B cell (primary cell): ENCODE results near the gene PIH1D1.

Source experiments
- EZH2 ChIP-seq: IDR thresholded peaks from 2 replicates; pipeline ENCODE4 v1.6.1; 2012; ENCODE audit warnings: borderline replicate concordance, low read depth, mild to moderate bottlenecking, moderate library complexity, low read length; ENCODE audit not compliant: insufficient read depth, poor library complexity, severe bottlenecking
- TF ChIP-seq, protein P1 (sequence below): fragments of 200-600 bp; IDR thresholded peaks from one replicate; pipeline ENCODE4 v1.8.0; 2022; ENCODE audit warnings: antibody characterized with exemption, mild to moderate bottlenecking

DNA sequence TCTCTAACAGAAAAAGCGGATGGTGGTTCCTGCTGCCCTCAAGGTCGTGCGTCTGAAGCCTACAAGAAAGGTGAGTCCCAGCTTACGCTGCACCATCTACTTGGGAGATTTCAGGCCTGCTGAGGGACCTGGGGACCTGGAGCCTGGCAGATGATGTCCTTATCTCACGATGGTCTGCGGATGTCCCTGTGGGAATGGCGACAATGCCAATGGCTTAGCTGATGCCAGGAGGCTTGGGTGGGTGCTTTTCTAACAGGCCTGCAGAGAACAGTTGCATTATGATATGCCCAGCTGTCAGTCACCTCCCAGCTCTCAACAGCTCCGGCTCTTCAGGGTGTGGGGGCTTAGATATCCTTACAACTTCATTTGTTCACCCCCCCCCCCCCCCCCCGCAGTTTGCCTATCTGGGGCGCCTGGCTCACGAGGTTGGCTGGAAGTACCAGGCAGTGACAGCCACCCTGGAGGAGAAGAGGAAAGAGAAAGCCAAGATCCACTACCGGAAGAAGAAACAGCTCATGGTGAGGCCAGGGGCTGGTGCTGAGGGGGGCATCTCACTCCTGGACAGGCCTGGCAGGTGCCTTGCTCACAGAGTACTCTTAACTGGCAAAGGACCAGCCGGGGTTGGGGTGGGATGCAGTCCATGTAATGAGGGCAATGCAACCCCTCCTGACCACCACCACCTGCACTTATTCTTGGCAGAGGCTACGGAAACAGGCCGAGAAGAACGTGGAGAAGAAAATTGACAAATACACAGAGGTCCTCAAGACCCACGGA lies 39.6 kb upstream of the PIH1D1 start:
- TF ChIP-seq, protein P1, sequence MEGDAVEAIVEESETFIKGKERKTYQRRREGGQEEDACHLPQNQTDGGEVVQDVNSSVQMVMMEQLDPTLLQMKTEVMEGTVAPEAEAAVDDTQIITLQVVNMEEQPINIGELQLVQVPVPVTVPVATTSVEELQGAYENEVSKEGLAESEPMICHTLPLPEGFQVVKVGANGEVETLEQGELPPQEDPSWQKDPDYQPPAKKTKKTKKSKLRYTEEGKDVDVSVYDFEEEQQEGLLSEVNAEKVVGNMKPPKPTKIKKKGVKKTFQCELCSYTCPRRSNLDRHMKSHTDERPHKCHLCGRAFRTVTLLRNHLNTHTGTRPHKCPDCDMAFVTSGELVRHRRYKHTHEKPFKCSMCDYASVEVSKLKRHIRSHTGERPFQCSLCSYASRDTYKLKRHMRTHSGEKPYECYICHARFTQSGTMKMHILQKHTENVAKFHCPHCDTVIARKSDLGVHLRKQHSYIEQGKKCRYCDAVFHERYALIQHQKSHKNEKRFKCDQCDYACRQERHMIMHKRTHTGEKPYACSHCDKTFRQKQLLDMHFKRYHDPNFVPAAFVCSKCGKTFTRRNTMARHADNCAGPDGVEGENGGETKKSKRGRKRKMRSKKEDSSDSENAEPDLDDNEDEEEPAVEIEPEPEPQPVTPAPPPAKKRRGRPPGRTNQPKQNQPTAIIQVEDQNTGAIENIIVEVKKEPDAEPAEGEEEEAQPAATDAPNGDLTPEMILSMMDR: no peak
- TF ChIP-seq EZH2: no peak
